Hematopoietic multipotent progenitor cell treated with erythropoietin and hydrocortisone succinate and interleukin-3 and kit ligand, for 15 days (in vitro differentiated cells): ENCODE measurements around the gene CDH4.

Experiments used
- DNase-seq: peaks from one replicate; pipeline ENCODE4 v3.0.0-alpha.2; 2015; ENCODE audit warnings: low spot score

CDH4 gene

GRCh38 chr20:61650912-61651733 is 399.1 kb downstream of the CDH4 start:
- DNase-seq: no peak

DNA sequence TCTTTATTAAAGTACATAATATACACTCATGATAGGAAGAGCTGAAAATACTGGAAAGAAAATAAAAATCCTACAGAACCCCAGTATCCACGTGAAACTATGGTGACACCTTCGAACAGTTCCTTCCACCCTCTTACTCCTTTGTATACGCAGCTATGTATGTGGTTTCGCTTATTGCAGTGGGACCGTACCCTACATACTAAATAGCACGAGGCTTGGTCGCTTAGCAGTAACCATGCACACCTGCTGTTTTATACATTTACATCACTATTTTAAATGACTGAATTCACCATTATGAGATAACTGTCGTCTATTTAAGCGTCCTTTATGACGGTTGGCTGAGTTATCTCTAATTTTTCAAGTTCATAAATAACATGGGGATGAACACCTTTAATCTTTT is 400.1 kb downstream of the CDH4 start:
- DNase-seq: no peak

GRCh38 chr20:61654726-61655125 is 402.7 kb downstream of the CDH4 start:
- no peak for DNase-seq

DNA sequence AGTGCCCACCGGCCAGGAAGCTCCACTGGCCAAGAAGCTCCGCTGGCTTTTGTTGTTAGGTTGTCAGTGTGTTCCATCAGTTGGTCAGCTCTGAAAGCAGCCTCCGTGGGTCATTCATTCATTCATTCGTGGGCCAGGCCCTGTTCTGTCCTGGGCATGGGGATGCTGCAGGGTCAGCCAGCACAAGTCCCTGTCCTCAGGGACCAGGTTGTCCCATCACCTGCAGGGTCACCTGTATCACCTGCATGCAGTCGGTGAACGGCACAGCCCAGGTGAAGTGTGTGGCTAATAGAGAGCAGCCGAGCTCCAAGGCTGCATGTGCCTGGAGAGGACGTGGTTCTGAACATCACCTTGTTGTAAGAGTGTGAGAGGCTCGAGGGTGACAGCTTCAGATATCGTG is 403.5 kb downstream of the CDH4 start:
- DNase-seq: no peak

DNA sequence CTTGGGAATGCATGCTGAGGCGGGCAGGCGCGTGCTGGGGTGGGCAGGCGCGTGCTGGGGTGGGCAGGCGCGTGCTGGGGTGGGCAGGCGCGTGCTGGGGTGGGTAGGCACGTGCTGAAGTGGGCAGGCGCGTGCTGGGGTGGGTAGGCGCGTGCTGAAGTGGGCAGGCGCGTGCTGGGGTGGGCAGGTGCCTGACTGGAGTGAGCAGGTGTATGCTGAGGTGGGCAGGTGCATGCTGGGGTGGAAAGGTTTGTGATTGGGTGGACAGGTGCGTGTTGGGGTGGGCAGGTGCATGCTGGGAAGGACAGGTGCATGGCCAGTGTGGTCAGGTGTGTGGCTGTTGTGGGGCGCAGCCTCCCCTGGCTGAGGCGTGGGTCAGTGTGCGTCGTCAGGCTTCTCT is 404.1 kb downstream of the CDH4 start:
- no peak for DNase-seq

DNA sequence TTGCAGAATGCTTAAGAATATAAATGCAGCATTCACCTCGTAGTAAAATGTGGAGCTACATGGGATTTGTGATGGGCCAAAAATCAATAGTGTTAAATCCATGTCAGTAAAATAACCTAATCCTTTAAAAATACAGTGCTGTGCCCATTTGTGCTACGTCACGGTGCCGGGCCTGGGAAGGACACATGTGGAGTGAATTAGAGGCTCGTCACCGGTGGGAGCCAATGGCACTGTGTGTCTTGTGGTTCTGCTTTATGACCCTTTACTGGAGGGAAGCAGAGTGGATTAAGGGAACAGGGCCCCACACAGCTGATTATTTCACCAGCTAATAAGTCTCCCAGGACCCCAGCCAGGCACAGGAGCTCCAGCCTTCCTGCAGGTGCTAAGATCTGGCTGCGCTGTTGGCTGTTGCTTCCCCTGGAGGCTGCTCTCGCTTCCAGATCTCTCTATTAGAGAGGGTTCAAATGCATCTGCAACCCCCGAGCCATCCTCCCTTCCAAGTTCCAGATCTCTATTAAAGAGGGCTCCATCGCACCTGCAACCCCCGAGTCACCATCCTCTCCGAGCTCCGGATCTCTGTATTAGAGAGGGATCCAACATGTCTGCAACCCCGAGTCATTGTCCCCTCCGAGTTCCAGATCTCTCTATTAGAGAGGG is 405.8 kb downstream of the CDH4 start:
- DNase-seq: no peak

GRCh38 chr20:61658563-61658962 is 406.5 kb downstream of the CDH4 start:
- DNase-seq: no peak

DNA sequence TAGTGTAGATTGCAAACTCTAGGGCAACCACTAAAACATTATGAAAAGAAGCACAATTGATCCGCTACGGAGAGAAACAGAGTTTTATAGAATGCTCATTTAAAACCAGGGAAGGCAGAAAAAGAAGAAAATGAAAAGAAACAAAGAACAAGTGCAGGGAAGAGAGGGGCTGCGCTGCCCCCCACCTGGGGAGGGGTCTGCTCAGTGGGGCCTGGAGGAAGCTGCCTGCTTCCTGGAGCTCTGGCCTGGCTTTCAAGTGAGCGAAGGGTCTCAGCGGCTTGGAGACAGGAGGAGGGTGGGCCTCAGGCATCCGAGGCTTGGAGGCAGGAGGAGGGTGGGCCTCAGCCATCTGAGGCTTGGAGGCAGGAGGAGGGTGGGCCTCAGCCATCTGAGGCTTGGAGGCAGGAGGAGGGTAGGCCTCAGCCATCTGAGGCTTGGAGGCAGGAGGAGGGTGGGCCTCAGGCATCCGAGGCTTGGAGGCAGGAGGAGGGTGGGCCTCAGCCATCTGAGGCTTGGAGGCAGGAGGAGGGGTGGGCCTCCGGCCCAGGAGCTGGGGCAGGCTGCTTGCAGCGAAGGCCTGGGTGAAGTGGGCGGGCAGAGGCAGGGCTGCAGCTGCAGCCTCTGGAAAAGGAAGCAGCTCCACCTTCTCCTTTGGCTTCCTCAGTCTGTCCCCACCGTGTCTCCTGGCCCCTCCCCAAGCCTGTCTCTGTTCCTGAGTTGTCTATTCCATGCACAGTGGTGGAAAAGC is 407.4 kb downstream of the CDH4 start:
- DNase-seq: no peak

DNA sequence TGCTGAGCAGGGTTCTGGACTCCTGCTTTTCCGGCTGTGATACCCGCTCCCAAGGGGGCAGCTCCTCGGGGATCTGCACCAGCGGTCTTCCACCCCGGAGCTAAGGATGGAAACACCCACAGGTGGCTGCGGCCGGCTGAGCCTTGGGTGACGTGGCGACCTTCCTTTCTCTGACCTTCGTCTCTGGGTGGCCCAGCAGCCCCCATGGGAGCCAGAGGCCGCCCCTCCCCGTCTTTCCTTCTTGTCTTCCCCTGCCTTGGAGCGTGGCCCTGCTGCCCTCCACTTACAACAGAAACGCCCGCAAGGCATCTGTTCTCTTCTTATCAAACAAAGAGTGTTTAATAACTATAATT is 407.9 kb downstream of the CDH4 start:
- DNase-seq: no peak

DNA sequence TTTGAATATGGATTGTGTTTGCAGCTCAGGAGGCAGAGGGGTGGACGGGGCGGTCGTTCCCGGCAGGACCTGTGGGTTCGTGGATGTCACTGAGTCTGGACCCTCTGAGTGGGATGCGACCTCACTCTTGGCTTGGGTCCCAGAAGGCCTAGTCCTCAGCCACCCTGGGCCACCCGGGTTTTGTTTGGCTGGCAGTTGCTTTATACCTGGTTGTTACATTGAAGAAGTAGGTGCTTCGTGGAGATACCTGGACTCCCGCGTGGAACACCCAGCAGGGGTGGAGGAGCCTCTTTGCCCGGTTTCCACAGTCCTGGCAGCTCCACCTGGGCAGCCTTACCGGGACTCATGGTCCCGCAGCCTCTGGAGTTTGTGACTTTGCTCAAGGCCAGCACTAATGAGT is 408.5 kb downstream of the CDH4 start:
- DNase-seq: no peak

- no peak for DNase-seq
Observed at GRCh38 chr20:61661025-61661424, 409.0 kb downstream of the CDH4 start.

GRCh38 chr20:61661583-61661982 is 409.5 kb downstream of the CDH4 start:
- no peak for DNase-seq

DNA sequence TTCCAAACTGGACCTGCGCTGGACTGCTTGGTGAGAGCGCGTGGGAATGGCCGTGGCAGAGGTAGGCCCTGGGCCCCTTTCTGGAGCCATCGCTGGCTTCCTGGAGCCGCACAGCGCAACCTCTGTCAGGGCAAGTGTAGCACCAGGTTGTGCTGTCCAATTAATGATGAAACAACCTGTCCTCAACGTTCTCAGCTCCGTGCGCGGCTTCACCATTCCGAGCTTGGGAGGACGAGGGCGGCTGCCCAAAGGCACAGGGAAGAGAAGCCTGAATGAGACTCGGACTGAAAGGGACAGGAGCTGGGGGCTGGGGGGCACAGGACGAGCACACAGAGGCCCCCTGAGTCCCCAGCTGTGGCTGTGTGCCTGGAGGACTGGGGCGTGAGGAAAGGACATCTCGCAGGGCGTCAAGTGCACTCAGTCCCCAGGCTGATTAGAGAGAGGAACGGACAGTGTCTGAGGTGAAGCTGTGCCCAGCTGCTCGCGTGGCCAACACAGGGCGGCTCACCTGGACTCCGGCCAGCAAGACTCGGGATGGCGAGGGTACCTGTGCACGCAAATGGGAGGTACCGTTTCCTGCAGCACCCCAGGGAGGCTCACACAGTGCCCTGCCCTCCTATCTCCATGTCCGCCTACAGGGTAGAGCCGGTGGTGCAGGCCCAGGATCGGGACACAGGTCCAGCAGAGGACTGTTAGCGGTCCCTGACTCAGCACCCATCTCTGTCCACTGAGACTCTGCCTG is 410.3 kb downstream of the CDH4 start:
- no peak for DNase-seq

DNA sequence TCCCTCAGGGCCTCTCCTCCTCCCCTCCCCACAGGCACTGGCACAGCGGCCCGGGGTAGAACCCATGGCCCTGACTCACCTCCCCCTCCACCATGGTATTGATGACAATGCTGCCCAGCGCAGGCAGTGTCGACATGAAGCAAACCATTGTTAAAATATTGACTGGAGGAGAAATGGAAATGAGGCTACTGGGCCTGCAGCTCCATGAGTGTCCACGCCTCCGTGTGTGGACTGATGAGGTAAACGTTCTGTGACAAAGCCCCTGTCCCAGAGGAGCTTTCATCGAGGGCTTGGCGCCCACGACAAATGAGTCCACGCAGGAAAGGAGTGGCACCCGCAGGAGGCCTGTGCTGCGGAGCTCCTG is 410.9 kb downstream of the CDH4 start:
- DNase-seq: no peak

GRCh38 chr20:61663521-61664425 is 411.7 kb downstream of the CDH4 start:
- no peak for DNase-seq

GRCh38 chr20:61664556-61665320 is 412.7 kb downstream of the CDH4 start:
- DNase-seq: no peak

DNA sequence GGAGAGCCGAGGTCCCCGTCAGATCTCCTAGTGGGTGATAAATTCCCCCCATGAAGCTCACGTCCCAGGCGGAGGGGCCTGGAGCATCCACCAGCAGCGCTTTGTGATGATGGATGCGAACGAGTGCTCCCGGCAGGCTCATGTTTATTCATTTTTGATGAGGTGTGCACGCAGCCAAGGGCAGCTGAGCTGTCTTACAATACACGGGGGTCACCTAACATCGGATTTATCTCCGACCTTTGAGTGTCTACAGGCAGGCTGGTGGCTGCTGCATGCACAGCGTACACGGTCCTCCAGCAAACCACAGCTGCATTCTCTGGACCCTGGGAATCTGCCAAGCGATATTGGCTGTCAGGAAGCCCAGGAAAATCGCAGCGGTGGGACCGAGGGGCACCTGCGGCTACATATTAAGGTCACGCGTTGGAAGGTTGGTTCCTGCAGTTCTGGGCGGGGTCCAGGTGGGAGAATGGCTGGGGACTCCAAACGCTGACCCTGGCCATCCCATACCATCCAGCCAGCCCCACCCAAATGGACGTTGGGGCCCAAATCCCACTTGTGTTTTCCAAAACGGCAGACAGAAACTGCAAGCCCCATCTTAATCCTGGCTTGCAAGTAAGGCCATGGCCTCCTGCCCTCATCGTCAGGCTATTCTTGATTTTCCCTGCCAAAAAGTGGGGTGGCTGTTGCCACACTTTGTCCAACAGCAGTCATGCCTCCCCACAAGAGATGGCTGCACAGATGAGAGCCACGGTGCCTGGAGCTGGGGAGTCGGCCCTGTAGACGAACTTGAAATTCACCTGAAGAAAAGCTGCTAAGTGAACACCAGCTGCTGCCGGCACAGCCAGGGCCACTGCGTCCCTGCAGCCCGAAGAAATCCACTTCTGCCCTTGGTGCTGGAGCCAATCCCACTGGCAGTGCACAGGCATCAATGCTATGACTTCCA is 413.7 kb downstream of the CDH4 start:
- DNase-seq: no peak

DNA sequence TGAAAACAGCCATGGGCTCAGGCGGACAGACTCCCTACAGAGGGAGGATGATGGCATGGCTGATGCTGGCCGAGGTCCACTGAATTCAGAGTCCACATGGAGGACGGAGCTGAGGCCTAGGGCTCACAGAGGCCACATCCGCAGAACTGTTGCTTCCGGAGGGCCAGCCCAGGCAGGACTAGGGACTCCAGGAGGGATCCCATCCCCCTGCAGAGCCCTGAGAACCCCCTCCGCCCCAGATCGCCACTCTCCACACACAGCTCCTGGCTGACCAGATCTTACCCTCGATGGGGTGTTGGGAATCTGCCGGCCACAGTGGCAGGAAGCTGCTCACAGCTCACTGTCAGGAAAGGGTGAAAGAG is 414.4 kb downstream of the CDH4 start:
- DNase-seq: no peak

DNA sequence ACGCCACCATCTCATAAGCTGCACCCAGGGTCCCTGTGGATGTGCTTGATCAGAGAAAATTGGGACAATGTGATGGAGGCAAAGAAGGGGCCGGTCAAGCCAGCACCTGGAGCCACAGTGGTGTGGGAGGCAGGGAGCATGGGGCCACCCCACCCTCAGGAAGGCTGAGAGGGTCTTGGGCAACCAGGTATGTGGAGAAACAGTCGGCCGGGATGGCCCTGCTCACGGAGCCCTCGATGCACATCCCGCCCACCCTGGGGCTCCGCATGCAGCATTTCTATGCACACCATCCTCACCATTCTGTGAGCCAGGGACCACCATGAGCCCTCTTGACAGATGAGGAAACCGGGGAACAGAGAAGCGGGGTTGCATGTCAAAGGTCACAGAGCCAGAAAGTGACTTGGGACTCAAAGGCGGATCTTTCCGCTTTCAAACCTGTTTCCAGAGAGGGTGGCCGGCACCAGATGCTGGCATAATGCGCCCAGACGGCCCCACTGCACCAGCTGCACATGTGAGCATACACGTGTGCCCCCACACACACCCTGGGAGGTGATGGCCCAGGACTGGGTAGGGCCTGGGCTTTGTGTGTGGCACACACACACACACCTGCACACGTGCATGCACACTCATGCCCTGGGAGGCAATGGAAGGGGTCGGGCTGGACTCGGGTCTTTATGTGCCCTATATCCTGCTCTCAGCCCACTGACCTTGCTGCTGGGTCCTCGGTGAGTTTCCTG is 415.2 kb downstream of the CDH4 start:
- no peak for DNase-seq
